Right lobe of liver (tissue), 4 donors: Measurements from ENCODE around the gene ZBTB45.

Experiments
- POLR2A ChIP-seq: fragments of 450-650 bp; IDR thresholded peaks from one replicate; pipeline ENCODE4 v1.6.1; 2017; ENCODE audit warnings: antibody characterized with exemption, mild to moderate bottlenecking
- TF ChIP-seq, protein P1 (sequence below), 4 donors: fragments of 200-600 bp in 3 of 4; fragments of 450-650 bp in 1 of 4; IDR thresholded peaks; one replicate each; pipeline versions ENCODE4 v1.5.1 to v1.8.0; 2016 to 2022; ENCODE audit warnings: antibody characterized with exemption in 4 of 4, mild to moderate bottlenecking in 2 of 4
- donor health status: DM: no; HTN: no; CAD: no.
- donor health status: DM: no; HTN: no; CAD: no.
- donor health status: DM: no; HTN: yes; CAD: no.

DNA sequence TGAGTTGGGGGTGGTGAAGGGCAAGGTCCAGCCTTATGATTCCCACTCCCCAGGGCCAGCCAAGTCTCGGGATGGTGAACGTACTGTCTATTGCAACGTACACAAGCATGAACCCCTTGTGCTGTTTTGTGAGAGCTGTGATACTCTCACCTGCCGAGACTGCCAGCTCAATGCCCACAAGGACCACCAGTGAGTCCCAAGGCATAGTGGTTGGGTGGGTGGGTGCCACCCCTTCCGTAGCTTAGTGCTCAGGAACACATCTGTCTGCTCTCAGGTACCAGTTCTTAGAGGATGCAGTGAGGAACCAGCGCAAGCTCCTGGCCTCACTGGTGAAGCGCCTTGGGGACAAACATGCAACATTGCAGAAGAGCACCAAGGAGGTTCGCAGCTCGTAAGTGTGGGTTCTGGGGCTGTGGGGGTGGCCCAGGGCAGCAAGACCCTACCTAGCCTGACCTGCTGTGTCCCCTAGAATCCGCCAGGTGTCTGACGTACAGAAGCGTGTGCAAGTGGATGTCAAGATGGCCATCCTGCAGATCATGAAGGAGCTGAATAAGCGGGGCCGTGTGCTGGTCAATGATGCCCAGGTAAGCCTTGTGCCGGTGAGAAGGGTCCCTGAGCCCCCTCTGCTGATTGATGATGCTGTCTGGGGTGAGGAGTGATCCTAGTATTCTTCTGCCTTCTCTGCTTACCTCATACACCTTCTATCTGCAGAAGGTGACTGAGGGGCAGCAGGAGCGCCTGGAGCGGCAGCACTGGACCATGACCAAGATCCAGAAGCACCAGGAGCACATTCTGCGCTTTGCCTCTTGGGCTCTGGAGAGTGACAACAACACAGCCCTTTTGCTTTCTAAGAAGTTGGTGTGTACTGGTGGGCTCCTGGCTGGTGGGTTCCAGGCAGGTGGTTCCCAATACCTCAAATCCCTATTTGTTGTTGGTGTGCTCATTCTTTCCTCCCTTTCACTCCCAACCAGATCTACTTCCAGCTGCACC, 28.0 kb upstream of the ZBTB45 start:
- TF ChIP-seq, protein P1, sequence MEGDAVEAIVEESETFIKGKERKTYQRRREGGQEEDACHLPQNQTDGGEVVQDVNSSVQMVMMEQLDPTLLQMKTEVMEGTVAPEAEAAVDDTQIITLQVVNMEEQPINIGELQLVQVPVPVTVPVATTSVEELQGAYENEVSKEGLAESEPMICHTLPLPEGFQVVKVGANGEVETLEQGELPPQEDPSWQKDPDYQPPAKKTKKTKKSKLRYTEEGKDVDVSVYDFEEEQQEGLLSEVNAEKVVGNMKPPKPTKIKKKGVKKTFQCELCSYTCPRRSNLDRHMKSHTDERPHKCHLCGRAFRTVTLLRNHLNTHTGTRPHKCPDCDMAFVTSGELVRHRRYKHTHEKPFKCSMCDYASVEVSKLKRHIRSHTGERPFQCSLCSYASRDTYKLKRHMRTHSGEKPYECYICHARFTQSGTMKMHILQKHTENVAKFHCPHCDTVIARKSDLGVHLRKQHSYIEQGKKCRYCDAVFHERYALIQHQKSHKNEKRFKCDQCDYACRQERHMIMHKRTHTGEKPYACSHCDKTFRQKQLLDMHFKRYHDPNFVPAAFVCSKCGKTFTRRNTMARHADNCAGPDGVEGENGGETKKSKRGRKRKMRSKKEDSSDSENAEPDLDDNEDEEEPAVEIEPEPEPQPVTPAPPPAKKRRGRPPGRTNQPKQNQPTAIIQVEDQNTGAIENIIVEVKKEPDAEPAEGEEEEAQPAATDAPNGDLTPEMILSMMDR (IDR thresholded peaks at IDR 0.05): no peak
- no peak for TF ChIP-seq POLR2A
